ENCODE measurements around the gene ERICH2.

GRCh38 chr2:170745305-170745704 is 24.9 kb upstream of the ERICH2 start:
- no peak for TF ChIP-seq CTCF (IDR thresholded peaks at IDR 0.05; ENCODE audit: low read length)
- no peak for TF ChIP-seq EZH2phosphoT487 (IDR thresholded peaks at IDR 0.05; ENCODE audit: low read length)
